Neuronal stem cell (in vitro differentiated cells): Measurements from ENCODE around the gene SP5.

Experiments used
- DNase-seq: peaks from one replicate; pipeline ENCODE4 v3.0.0-alpha.2; 2013; ENCODE audit warnings: low spot score
- H2AFZ ChIP-seq: one replicate; pipeline ENCODE4 v1.6.1; 2013; ENCODE audit warnings: mild to moderate bottlenecking, low read length, inconsistent platforms
- H2AK5ac ChIP-seq: 2 replicates; pipeline ENCODE4 v1.6.1; 2013; ENCODE audit warnings: low read depth, mild to moderate bottlenecking, inconsistent platforms, low read length, moderate library complexity, mixed read lengths
- H2BK120ac ChIP-seq: 2 replicates; pipeline ENCODE4 v1.6.1; 2013; ENCODE audit warnings: low read depth, mild to moderate bottlenecking, inconsistent platforms, low read length, moderate library complexity, mixed read lengths
- H2BK12ac ChIP-seq: one replicate; pipeline ENCODE4 v1.6.1; 2013; ENCODE audit warnings: low read length, inconsistent platforms
- H2BK15ac ChIP-seq: 2 replicates; pipeline ENCODE4 v1.6.1; 2013; ENCODE audit warnings: mild to moderate bottlenecking, low read length, inconsistent platforms, mixed read lengths
- H2BK5ac ChIP-seq: one replicate; pipeline ENCODE4 v1.6.1; 2013; ENCODE audit warnings: inconsistent platforms, mild to moderate bottlenecking, low read length, moderate library complexity
- H3K14ac ChIP-seq: one replicate; pipeline ENCODE4 v1.6.1; 2013; ENCODE audit warnings: low read length, inconsistent platforms
- H3K18ac ChIP-seq: 2 replicates; pipeline ENCODE4 v1.6.1; 2013; ENCODE audit warnings: low read length, inconsistent platforms
- H3K23ac ChIP-seq: 2 replicates; pipeline ENCODE4 v1.6.1; 2013; ENCODE audit warnings: low read depth, mild to moderate bottlenecking, mixed read lengths, low read length, inconsistent platforms; ENCODE audit not compliant: poor library complexity
- H3K27ac ChIP-seq: replicated peaks from 3 replicates; pipeline ENCODE4 v1.5.1; 2013; ENCODE audit warnings: low read length, inconsistent platforms
- H3K27me3 ChIP-seq, 3 experiments: 2 replicates each; pipeline ENCODE4 v1.6.1; 2013; ENCODE audit warnings: low read length in 3 of 3, mild to moderate bottlenecking in 2 of 3, inconsistent platforms in 1 of 3, low read depth in 1 of 3, mixed read lengths in 1 of 3, moderate library complexity in 1 of 3; ENCODE audit not compliant: control insufficient read depth in 3 of 3, insufficient read depth in 3 of 3
- H3K36me3 ChIP-seq, 2 donors: replicated peaks in 1 of 2; 2 replicates each; pipeline ENCODE4 v1.6.1; 2013; ENCODE audit warnings: low read length in 2 of 2; ENCODE audit not compliant: control insufficient read depth in 2 of 2, insufficient read depth in 2 of 2
- H3K4ac ChIP-seq: 2 replicates; pipeline ENCODE4 v1.6.1; 2013; ENCODE audit warnings: inconsistent platforms, mild to moderate bottlenecking, low read length, moderate library complexity
- H3K4me1 ChIP-seq, 2 donors: 1 replicate in 1 of 2; 2 replicates in 1 of 2; pipeline ENCODE4 v1.6.1; 2013; ENCODE audit warnings: low read length in 2 of 2, low read depth in 1 of 2; ENCODE audit not compliant: control insufficient read depth in 2 of 2, insufficient read depth in 1 of 2
- H3K4me2 ChIP-seq: one replicate; pipeline ENCODE4 v1.6.1; 2013; ENCODE audit warnings: mild to moderate bottlenecking, low read length, inconsistent platforms; ENCODE audit not compliant: insufficient read depth, poor library complexity, severe bottlenecking
- H3K4me3 ChIP-seq, 2 donors: 2 replicates each; pipeline ENCODE4 v1.5.1; 2013; ENCODE audit warnings: low read length in 2 of 2, mild to moderate bottlenecking in 2 of 2, inconsistent platforms in 1 of 2, moderate library complexity in 1 of 2
- H3K79me1 ChIP-seq: one replicate; pipeline ENCODE4 v1.6.1; 2013; ENCODE audit warnings: low read depth, mild to moderate bottlenecking, inconsistent platforms, low read length, moderate library complexity
- H3K9ac ChIP-seq: one replicate; pipeline ENCODE4 v1.6.1; 2013; ENCODE audit warnings: mild to moderate bottlenecking, low read depth, low read length, inconsistent platforms; ENCODE audit not compliant: poor library complexity
- H3K9me3 ChIP-seq, 2 donors: replicated peaks in 1 of 2; 2 replicates each; pipeline versions ENCODE3 to v1.6.1; 2013; ENCODE audit warnings: low read length in 2 of 2, mild to moderate bottlenecking in 2 of 2, inconsistent platforms in 1 of 2, low read depth in 1 of 2, mixed read lengths in 1 of 2, moderate library complexity in 1 of 2; ENCODE audit not compliant: control insufficient read depth in 2 of 2, insufficient read depth in 1 of 2
- H4K8ac ChIP-seq: one replicate; pipeline ENCODE4 v1.6.1; 2013; ENCODE audit warnings: low read depth, mild to moderate bottlenecking, inconsistent platforms, low read length, moderate library complexity
- H4K91ac ChIP-seq: one replicate; pipeline ENCODE4 v1.6.1; 2013; ENCODE audit warnings: low read length, low read depth, mild to moderate bottlenecking, inconsistent platforms; ENCODE audit not compliant: poor library complexity
- WGBS, 2 donors: extraction: QIAGEN DNeasy Blood & Tissue Kit; methylation state at CpG; one replicate each; pipeline ENCODE4 v1.1.7; 2013; ENCODE audit warnings: missing lambda C conversion rate in 2 of 2, mixed read lengths in 1 of 2; ENCODE audit not compliant: insufficient read length in 2 of 2, insufficient replicate concordance in 1 of 2; ENCODE audit errors: extremely low coverage in 2 of 2; 5-methylcytosine and 5-hydroxymethylcytosine counted together

The SP5 gene

DNA sequence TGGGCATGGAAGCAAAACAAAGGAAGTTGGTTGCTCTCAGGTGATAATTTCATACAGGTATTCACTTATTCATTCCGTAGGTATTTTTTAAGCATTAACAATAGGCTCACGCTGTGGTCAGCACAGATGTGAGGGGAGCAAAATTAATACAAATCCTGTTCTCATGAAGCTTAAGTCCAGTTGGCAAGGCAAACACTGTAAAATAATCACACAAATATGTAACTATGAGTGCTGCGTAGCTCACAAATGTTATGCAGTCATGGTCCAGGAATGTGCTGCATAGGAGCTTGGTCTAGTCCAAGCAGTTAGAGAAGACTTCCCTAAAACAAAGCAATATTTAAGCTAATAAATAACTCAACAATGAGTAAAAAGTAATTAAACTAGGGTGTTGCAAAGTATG lies 23.9 kb downstream of the SP5 start:
- H4K91ac ChIP-seq, result no peak overlapping the region
- H2BK15ac ChIP-seq, result no peak overlapping the region
- no peak overlapping the region for H2BK120ac ChIP-seq
- H3K27me3 ChIP-seq, result peaks cover 0 to 6% (median 0%) of the 10 kb centered on the region in 3 experiments
- no peak overlapping the region for H3K23ac ChIP-seq
- H3K4ac ChIP-seq, result no peak overlapping the region
- no peak overlapping the region for H2AFZ ChIP-seq
- H3K27ac ChIP-seq, result no peak overlapping the region
- DNase-seq, result no peak
- H3K4me2 ChIP-seq, result no peak overlapping the region
- H3K9ac ChIP-seq, result no peak overlapping the region
- no peak overlapping the region for H2BK12ac ChIP-seq
- H3K9me3 ChIP-seq, result no peaks in the 10 kb centered on the region
- no peaks in the 10 kb centered on the region for H3K4me1 ChIP-seq
- no peak overlapping the region for H3K18ac ChIP-seq
- H2AK5ac ChIP-seq, result no peak overlapping the region
- no peak overlapping the region for H3K4me3 ChIP-seq
- no peaks in the 10 kb centered on the region for H3K36me3 ChIP-seq
- WGBS, 2 donors, result no CpG with 5 or more reads among the region's 3 CpGs
- H3K79me1 ChIP-seq, result no peaks in the 10 kb centered on the region
- H3K14ac ChIP-seq, result no peak overlapping the region
- no peak overlapping the region for H4K8ac ChIP-seq
- H2BK5ac ChIP-seq, result no peak overlapping the region

DNA sequence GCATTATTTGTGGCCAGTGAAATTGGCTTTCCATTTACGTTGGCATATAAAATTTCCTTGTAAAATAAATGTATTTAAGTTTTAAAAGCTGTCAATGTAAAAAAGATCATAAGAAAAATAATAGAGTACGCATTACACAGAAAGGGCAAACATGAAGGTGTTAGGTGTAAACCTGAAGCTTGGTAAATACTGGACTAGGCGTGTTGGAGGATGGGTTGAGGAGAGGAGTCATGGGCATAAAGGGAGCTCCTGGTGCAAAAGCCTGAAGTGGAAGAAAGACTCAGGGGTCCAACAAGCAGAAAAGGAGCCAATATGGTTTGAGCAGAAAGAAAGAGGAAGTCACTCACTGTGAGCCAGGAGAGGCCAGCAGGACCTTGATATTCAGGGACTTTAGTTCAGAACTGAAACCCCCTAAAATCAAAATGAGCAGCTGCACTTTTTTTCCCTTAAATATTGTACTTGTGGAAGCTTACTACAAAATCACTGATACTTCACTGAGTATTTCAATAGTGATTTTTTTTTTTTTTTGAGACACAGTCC lies 24.4 kb downstream of the SP5 start:
- H2BK120ac ChIP-seq, result no peak overlapping the region
- no peak overlapping the region for H2AFZ ChIP-seq
- no peak overlapping the region for H3K9ac ChIP-seq
- H3K4ac ChIP-seq, result no peak overlapping the region
- H3K36me3 ChIP-seq, result no peaks in the 10 kb centered on the region
- DNase-seq, result no peak
- H4K91ac ChIP-seq, result no peak overlapping the region
- no peak overlapping the region for H2AK5ac ChIP-seq
- peaks cover 0 to 6% (median 0%) of the 10 kb centered on the region in 3 experiments for H3K27me3 ChIP-seq
- no peak overlapping the region for H3K27ac ChIP-seq
- H2BK5ac ChIP-seq, result no peak overlapping the region
- H3K14ac ChIP-seq, result no peak overlapping the region
- H3K9me3 ChIP-seq, result no peaks in the 10 kb centered on the region
- H3K23ac ChIP-seq, result no peak overlapping the region
- no peak overlapping the region for H3K18ac ChIP-seq
- no peak overlapping the region for H4K8ac ChIP-seq
- H3K79me1 ChIP-seq, result no peaks in the 10 kb centered on the region
- no CpG with 5 or more reads among the region's 3 CpGs for WGBS, 2 donors
- no peak overlapping the region for H3K4me2 ChIP-seq
- H3K4me3 ChIP-seq, result no peak overlapping the region
- H2BK15ac ChIP-seq, result no peak overlapping the region
- no peaks in the 10 kb centered on the region for H3K4me1 ChIP-seq
- H2BK12ac ChIP-seq, result no peak overlapping the region

DNA sequence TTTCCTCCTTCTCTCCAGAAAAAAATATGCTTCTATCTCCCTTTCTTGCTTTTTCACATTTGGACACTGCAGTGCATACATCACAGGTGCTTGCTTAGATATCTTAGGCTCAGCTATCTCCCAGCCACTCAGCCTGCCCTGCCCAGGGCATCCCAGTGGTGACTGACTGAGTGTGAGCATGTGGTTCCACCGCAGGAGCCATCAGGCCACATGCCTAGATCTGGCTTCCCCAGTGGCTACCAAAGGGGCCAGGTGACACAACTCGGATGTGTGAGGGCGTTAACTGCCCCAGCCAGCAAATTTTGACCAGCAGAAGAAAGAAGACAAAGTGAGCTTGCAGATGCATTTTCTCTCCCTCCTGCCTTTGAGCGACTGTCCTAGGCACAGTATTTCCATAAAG lies 25.5 kb downstream of the SP5 start:
- no peak overlapping the region for H2BK12ac ChIP-seq
- no peak overlapping the region for H3K9ac ChIP-seq
- no peak overlapping the region for H2BK15ac ChIP-seq
- H3K4me1 ChIP-seq, result no peaks in the 10 kb centered on the region
- H3K14ac ChIP-seq, result no peak overlapping the region
- H3K27ac ChIP-seq, result no peak overlapping the region
- no peak overlapping the region for H2BK120ac ChIP-seq
- H3K27me3 ChIP-seq, result peaks cover 0 to 6% (median 0%) of the 10 kb centered on the region in 3 experiments
- no peak overlapping the region for H3K4me3 ChIP-seq
- no peak overlapping the region for H3K18ac ChIP-seq
- H3K4ac ChIP-seq, result no peak overlapping the region
- no CpG with 5 or more reads among the region's 4 CpGs for WGBS, 2 donors
- no peak overlapping the region for H2AFZ ChIP-seq
- H3K79me1 ChIP-seq, result no peaks in the 10 kb centered on the region
- no peak overlapping the region for H3K4me2 ChIP-seq
- H3K36me3 ChIP-seq, result no peaks in the 10 kb centered on the region
- no peak overlapping the region for H2AK5ac ChIP-seq
- no peak overlapping the region for H4K91ac ChIP-seq
- no peak for DNase-seq
- no peak overlapping the region for H2BK5ac ChIP-seq
- H3K9me3 ChIP-seq, result no peaks in the 10 kb centered on the region
- no peak overlapping the region for H3K23ac ChIP-seq
- no peak overlapping the region for H4K8ac ChIP-seq

DNA sequence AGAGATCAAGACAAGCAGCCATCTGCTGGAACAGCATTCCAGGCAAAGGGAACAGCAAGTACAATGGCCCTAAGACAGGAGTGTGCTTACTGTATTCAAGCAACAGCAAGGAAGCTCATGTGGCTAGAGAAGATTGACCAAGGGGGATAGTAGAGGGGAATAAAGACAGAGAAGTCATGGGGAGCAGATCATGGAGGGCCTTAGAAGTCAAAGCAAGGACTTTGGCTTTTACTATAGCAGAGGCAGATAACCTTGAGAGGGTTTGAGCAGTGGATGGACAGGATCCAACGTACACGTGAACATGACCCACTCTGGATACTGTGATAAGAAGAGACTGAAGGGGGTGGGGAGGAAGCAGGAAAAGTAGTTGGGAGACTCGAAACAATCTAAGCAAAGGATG lies 26.9 kb downstream of the SP5 start:
- no peak overlapping the region for H3K27ac ChIP-seq
- no peak overlapping the region for H2BK12ac ChIP-seq
- H3K14ac ChIP-seq, result no peak overlapping the region
- no CpG with 5 or more reads among the region's 3 CpGs for WGBS, 2 donors
- no peak overlapping the region for H3K23ac ChIP-seq
- no peak overlapping the region for H2BK15ac ChIP-seq
- H2AK5ac ChIP-seq, result no peak overlapping the region
- no peak for DNase-seq
- H3K79me1 ChIP-seq, result no peaks in the 10 kb centered on the region
- H3K4me3 ChIP-seq, result no peak overlapping the region
- H3K18ac ChIP-seq, result no peak overlapping the region
- no peak overlapping the region for H3K4ac ChIP-seq
- H3K27me3 ChIP-seq, result peaks cover 0 to 6% (median 0%) of the 10 kb centered on the region in 3 experiments
- no peaks in the 10 kb centered on the region for H3K4me1 ChIP-seq
- no peak overlapping the region for H4K8ac ChIP-seq
- H2AFZ ChIP-seq, result no peak overlapping the region
- H3K36me3 ChIP-seq, result no peaks in the 10 kb centered on the region
- no peaks in the 10 kb centered on the region for H3K9me3 ChIP-seq
- H3K4me2 ChIP-seq, result no peak overlapping the region
- H2BK120ac ChIP-seq, result no peak overlapping the region
- H4K91ac ChIP-seq, result no peak overlapping the region
- no peak overlapping the region for H2BK5ac ChIP-seq
- H3K9ac ChIP-seq, result no peak overlapping the region
